ENCODE data around the gene ZDHHC14. TPM values are rescaled to one million over a fixed set of nuclear protein-coding genes. Genes with fewer than 3 reads are reported as not detected.

The ZDHHC14 gene
- polyA plus RNA-seq, 2 of the 4 experiments (the other 2 are of a cell fraction): 2.2 to 2.8 TPM

- ATAC-seq: no peak
- no peak for FAIRE-seq
- no peak overlapping the region for H3K4me2 ChIP-seq
- no peak overlapping the region for H3K27ac ChIP-seq
- 50% methylated on average over 2 of the region's 2 CpGs for WGBS (ENCODE audit: missing lambda C conversion rate)
- ChIA-PET CTCF (no interaction called here), POLR2A (no interaction called here)
- no peak for TF ChIP-seq ZSCAN20 (CRISPR knock-in tag; IDR thresholded peaks at IDR 0.05)
- no peak overlapping the region for H3K4me3 ChIP-seq
- no peaks in the 10 kb centered on the region for H3K4me1 ChIP-seq
- H3K9me3 ChIP-seq: no peaks in the 10 kb centered on the region
- DNase-seq (ENCODE audit: low read depth in 1 of 2, low spot score in 1 of 2): no peak
These were observed 17.2 kb downstream of the ZDHHC14 start for GRCh38 chr6:157398151-157398550.

DNA sequence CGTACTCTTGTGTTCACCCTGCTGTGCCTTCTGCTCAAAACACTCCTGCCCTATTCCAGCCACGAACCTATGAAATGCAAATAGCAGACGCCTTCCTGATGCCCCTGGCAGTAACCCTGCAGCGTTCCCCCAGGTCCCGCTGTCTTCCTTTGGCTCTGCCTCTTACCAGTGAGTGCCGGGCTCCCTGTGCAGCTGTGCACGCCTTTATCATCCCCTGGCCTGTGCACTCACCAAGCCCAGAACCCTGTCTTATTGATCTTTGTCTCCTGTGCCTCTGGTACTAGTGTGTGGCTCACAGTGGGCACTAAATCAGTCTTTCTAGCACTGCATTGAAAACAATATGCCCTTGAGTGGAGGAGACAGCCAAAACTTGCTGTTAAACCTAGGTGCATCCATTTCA is 19.7 kb downstream of the ZDHHC14 start:
- Histone ChIP-seq H3K9me3 (no peaks in the 10 kb centered on the region), H3K4me3 (no peak overlapping the region), H3K4me1 (no peaks in the 10 kb centered on the region), H3K4me2 (no peak overlapping the region), H3K27ac (no peak overlapping the region)
- 63% methylated on average over 5 of the region's 7 CpGs for WGBS (ENCODE audit: missing lambda C conversion rate)
- no peak for TF ChIP-seq MYC (IDR thresholded peaks at IDR 0.05; ENCODE audit: borderline replicate concordance, low read length)
- no peak for TF ChIP-seq GATA3 (IDR thresholded peaks at IDR 0.05; ENCODE audit: borderline replicate concordance)
- TF ChIP-seq EP300 (IDR thresholded peaks at IDR 0.05): no peak
- TF ChIP-seq KDM1A (IDR thresholded peaks at IDR 0.05; ENCODE audit: low read depth): no peak
- TF ChIP-seq RFX5 (IDR thresholded peaks at IDR 0.05): no peak
- TF ChIP-seq EHF (CRISPR knock-in tag; IDR thresholded peaks at IDR 0.05): no peak
- no peak for TF ChIP-seq NFE2L2 (conservative IDR thresholded peaks at IDR 0.05; ENCODE audit: low read length)
- no peak for TF ChIP-seq ZFP36 (IDR thresholded peaks at IDR 0.05; ENCODE audit: borderline replicate concordance, partially characterized antibody)
- TF ChIP-seq PHF8 (IDR thresholded peaks at IDR 0.05; ENCODE audit: borderline replicate concordance, low read depth): no peak
- TF ChIP-seq HEYL (CRISPR knock-in tag; IDR thresholded peaks at IDR 0.05): no peak
- TF ChIP-seq ZNF302 (CRISPR knock-in tag; IDR thresholded peaks at IDR 0.05): no peak
- no peak for TF ChIP-seq CHD4 (IDR thresholded peaks at IDR 0.05; ENCODE audit: borderline replicate concordance)
- TF ChIP-seq CHD2 (IDR thresholded peaks at IDR 0.05; ENCODE audit: low read length, partially characterized antibody): no peak
- CTCF ChIA-PET: no interaction called here
- ATAC-seq (no peak), DNase-seq (ENCODE audit: low read depth in 1 of 2, low spot score in 1 of 2) (no peak), FAIRE-seq (no peak)
- POLR2A ChIA-PET: no interaction called here

- no peaks in the 10 kb centered on the region for H3K9me3 ChIP-seq
- DNase-seq (ENCODE audit: low read depth in 1 of 2, low spot score in 1 of 2) (no peak), ATAC-seq (no peak), FAIRE-seq (no peak)
- TF ChIP-seq KDM1A (IDR thresholded peaks at IDR 0.05; ENCODE audit: low read depth) (no peak), CBX2 (IDR thresholded peaks at IDR 0.05; ENCODE audit: borderline replicate concordance, low read depth) (no peak), BCL3 (IDR thresholded peaks at IDR 0.05) (no peak), ZFP36 (IDR thresholded peaks at IDR 0.05; ENCODE audit: borderline replicate concordance, partially characterized antibody) (no peak), POLR2AphosphoS2 (conservative IDR thresholded peaks at IDR 0.05; ENCODE audit: low read length) (no peak), HES2 (IDR thresholded peaks at IDR 0.05) (no peak), MYC (IDR thresholded peaks at IDR 0.05; ENCODE audit: borderline replicate concordance, low read length) (no peak), POLR2A (IDR thresholded peaks at IDR 0.05; ENCODE audit: low read length) (no peak), RCOR1 (IDR thresholded peaks at IDR 0.05; ENCODE audit: low read depth, low read length) (no peak), HDAC2 (IDR thresholded peaks at IDR 0.05) (no peak), NPAS2 (CRISPR knock-in tag; IDR thresholded peaks at IDR 0.05; ENCODE audit: borderline replicate concordance) (no peak), EHMT2 (IDR thresholded peaks at IDR 0.05; ENCODE audit: low read depth) (no peak), JUNB (IDR thresholded peaks at IDR 0.05) (no peak)
- H3K4me3 ChIP-seq: no peak overlapping the region
- ChIA-PET CTCF (no interaction called here), POLR2A (no interaction called here)
- no peaks in the 10 kb centered on the region for H3K4me1 ChIP-seq
- WGBS (ENCODE audit: missing lambda C conversion rate): 87% methylated on average over 4 of the region's 6 CpGs
- no peak overlapping the region for H3K27ac ChIP-seq
- no peak overlapping the region for H3K4me2 ChIP-seq
These were observed 20.8 kb downstream of the ZDHHC14 start for GRCh38 chr6:157401734-157402338.

All from A549 (cell line).